GM19372 (cell line): ENCODE measurements around the gene MRPL11.

Source experiments
- ATAC-seq: cut with Tn5 transposase; IDR thresholded peaks from one replicate; pipeline ENCODE4 v1.9.1; 2021; ENCODE audit warnings: mild to moderate bottlenecking, low read depth, moderate library complexity; ENCODE audit not compliant: unreplicated experiment

The MRPL11 gene

DNA sequence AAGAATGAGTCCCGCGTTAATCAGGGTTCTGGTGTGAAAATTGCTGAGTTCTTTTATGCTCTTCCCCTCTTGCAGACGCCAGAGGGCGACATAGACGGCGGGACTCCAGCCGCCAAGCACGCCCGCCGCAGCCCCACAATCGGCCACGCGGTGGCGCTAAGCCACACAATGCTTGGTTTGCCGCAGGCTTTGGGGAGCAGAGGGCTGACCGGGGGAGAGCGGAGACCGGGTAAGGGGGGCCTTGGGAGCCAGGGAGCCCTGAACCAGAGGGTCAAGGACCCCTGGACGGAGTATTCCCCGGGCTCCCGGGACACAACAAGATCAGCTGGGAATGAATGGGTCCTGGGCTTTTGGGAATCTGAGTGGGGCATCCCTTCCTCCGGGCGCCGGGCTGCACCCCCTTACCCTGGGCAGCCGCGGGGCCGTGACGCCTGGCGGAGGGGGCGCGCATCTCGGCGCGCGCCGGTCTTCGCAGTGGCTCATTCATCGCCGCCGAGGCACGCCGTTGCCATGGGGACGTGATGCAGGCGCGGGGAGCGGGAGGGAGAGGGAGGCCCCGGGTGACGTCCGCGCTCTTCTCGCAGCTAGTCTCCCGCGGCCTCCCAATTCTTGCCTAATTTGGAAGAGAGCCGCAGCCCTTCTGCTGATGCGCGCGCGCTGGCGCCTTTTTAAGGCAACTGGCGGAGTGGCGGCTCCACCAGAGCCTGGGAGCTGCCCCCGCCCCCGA, 30.0 kb downstream of the MRPL11 start:
- ATAC-seq: peak; percentile 64

DNA sequence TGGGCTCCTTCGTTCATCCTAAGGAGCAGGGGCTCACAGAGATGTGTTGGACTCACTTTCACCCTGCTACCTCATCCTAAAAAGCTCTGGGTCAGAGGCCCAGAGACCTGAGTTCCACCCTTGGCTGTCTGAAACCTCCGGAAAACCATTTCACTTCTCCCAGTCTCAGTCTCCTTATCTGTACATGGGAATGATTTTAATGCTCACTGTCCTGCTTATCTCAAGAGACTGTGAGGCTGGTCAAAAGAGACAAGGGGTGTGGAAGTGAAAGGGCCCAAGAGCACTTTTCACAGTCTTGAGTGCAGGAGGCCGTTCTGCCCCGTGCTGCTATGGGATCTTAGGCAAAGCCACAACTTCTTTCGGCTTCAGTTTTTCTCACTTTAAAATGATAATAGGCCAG, 31.0 kb downstream of the MRPL11 start:
- no peak for ATAC-seq

DNA sequence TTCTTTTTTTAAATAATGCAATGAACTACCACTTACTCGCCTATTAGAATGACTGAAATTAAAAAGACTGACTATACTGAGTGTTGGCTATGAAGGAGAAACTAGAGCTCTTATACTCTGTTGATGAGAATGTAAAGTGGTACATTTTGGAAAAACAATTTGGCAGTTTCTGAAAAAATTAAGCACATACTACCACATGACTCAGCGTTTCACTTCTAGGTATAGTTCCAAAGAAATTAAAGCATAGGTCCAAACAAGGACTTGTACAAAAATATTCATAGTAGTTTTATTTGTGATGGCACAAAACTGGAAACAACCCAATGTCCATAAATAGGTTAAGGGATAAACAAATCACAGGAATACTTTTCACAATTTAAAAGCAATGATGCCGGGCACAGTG, 44.7 kb downstream of the MRPL11 start:
- no peak for ATAC-seq

DNA sequence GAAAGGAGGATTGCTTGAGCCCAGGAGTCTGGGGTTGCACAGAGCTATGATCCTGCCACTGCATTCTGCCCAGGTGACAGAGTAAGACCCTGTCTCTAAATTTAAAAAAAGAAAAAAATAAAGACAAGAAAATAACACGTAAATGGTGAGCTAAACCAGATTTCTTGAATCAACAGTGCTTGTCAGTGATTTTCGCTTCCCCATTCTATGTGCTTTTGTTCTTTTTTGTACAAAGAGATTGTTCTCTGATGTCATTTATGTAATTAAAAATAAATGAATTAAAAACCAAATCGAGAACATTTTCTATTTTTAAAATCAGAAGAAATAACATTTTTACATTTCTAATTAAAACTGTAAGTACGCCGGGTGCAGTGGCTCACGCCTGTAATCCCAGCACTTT, 47.3 kb downstream of the MRPL11 start:
- ATAC-seq: no peak

DNA sequence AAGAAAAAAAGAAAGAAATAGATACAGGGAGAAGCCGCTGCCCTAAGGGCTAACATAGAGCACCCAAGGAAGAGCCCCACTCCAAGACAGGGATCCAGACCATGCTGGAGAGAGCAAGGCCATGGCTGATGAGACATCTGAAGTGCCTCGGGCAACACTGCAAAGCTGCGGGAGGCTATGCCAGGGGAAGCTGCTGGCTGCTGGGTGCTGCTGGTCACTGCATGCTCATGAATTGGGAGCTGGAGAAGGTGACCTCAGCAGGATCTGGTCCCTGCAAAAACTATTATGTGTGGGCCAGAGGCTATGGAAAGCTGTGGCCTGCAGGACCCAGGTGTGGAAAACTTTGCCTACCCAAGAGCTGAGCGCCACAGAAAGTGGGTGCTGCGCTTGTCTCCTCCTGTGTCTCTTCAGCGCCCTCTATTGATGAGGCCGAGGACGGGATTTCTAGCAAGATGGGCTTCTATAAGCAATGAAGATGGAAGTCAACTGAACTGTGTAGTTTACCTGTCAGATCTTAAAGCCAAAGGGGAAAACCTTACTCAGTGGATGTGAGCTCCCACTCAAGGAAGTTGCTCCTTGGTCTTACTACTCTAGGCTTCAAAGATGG, 49.8 kb downstream of the MRPL11 start:
- ATAC-seq: no peak

DNA sequence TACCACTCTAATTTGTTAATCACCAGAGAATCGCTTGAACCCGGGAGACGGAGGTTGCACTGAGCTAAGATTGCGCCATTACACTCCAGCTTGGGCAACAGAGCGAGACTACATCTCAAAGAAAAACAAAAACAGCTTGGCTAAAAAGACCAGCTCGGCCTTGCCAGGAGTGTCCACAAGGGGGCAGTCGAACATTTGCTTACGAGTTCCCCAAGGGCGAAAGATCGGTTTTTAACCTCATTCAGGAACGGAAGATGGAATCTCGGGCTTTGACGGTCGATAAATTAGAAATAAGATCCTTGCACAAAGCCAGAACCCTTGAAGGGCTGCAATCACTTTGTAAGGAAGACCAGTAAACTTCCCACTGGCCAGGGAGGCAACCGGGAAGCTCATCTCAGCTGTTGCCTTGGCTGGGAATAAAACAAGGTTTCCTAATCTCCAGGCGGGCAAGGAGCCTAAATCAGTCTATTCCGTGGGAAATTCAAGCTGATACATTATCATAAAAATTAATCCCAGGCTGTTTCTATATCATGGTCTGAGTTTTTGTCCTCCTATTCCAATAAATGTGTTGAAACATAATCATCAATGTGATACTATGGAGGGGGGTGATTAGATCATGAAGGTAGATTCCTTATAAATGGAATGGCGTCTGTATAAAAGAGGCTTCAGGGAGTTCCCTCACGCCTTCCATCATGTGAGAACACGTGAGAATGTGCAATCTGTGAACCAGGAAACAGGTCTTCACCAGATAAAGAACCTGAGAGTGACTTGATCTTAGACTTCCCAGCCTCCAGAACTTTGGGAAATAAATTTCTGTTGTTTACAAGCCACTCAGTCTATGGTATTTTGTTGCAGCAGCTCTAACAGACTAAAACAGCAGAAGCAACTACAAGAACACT, 52.2 kb downstream of the MRPL11 start:
- ATAC-seq: no peak
